ENCODE measurements around the gene BMPR1A. TPM values are rescaled to one million over a fixed set of nuclear protein-coding genes. Genes with fewer than 3 reads are reported as not detected.

The BMPR1A gene
- polyA plus RNA-seq, 1 experiment, result 21.4 TPM

GRCh38 chr10:86942441-86943315 is 186.3 kb downstream of the BMPR1A start:
- CTCF ChIA-PET, result interaction anchor here (0.9 to 15.4 kb wide), 3 partner anchors 9 to 255 kb away, joined by 3 to 346 read pairs (median 8); partner anchors contain the start of genes ADIRF, MMRN2 and SNCG
- TF ChIP-seq CTCF (IDR thresholded peaks at IDR 0.05; ENCODE audit: insufficient read depth, low read depth, low read length), result no peak
- Histone ChIP-seq H3K36me3 (ENCODE audit: control insufficient read depth, insufficient read depth, low read length) (no peaks in the 10 kb centered on the region), H3K4me3 (ENCODE audit: low read depth, low read length) (no peak overlapping the region), H3K27me3 (ENCODE audit: control insufficient read depth, insufficient read depth, low read length) (no peaks in the 10 kb centered on the region)
- POLR2A ChIA-PET, result interaction anchor here (0.5 kb wide), 1 partner anchor 25 kb away, joined by 8 read pairs; no protein-coding TSS in a partner anchor
- DNase-seq (ENCODE audit: low read depth), result no peak

GRCh38 chr10:86943316-86944030 is 187.1 kb downstream of the BMPR1A start:
- CTCF ChIA-PET, result interaction anchor here (1.9 to 15.4 kb wide), 2 partner anchors 18 to 255 kb away, joined by 8 to 346 read pairs; partner anchors contain the start of genes ADIRF, MMRN2 and SNCG
- Histone ChIP-seq H3K36me3 (ENCODE audit: control insufficient read depth, insufficient read depth, low read length) (no peaks in the 10 kb centered on the region), H3K27me3 (ENCODE audit: control insufficient read depth, insufficient read depth, low read length) (no peaks in the 10 kb centered on the region), H3K4me3 (ENCODE audit: low read depth, low read length) (no peak overlapping the region)
- TF ChIP-seq CTCF (IDR thresholded peaks at IDR 0.05; ENCODE audit: insufficient read depth, low read depth, low read length), result no peak
- POLR2A ChIA-PET, result interaction anchor here (0.5 kb wide), 1 partner anchor 25 kb away, joined by 8 read pairs; no protein-coding TSS in a partner anchor
- no peak for DNase-seq (ENCODE audit: low read depth)

GRCh38 chr10:86944031-86944419 is 187.6 kb downstream of the BMPR1A start:
- TF ChIP-seq CTCF (IDR thresholded peaks at IDR 0.05; ENCODE audit: insufficient read depth, low read depth, low read length), result no peak
- no peaks in the 10 kb centered on the region for H3K27me3 ChIP-seq (ENCODE audit: control insufficient read depth, insufficient read depth, low read length)
- H3K4me3 ChIP-seq (ENCODE audit: low read depth, low read length), result no peak overlapping the region
- H3K36me3 ChIP-seq (ENCODE audit: control insufficient read depth, insufficient read depth, low read length), result no peaks in the 10 kb centered on the region
- DNase-seq (ENCODE audit: low read depth), result no peak
- POLR2A ChIA-PET, result no interaction called here
- CTCF ChIA-PET, result interaction anchor here (1.9 to 15.4 kb wide), 2 partner anchors 18 to 256 kb away, joined by 8 to 346 read pairs; partner anchors contain the start of genes ADIRF, MMRN2 and SNCG

GRCh38 chr10:86944471-86944870 is 188.1 kb downstream of the BMPR1A start:
- no peaks in the 10 kb centered on the region for H3K36me3 ChIP-seq (ENCODE audit: control insufficient read depth, insufficient read depth, low read length)
- POLR2A ChIA-PET, result no interaction called here
- no peak overlapping the region for H3K4me3 ChIP-seq (ENCODE audit: low read depth, low read length)
- DNase-seq (ENCODE audit: low read depth), result no peak
- H3K27me3 ChIP-seq (ENCODE audit: control insufficient read depth, insufficient read depth, low read length), result no peaks in the 10 kb centered on the region
- TF ChIP-seq CTCF (IDR thresholded peaks at IDR 0.05; ENCODE audit: insufficient read depth, low read depth, low read length), result no peak
- CTCF ChIA-PET, result interaction anchor here (15.4 kb wide), 1 partner anchor 17 kb away, joined by 346 read pairs; the partner anchor contains the start of genes ADIRF, MMRN2 and SNCG

- no peak for TF ChIP-seq CTCF (IDR thresholded peaks at IDR 0.05; ENCODE audit: insufficient read depth, low read depth, low read length)
- Histone ChIP-seq H3K4me3 (ENCODE audit: low read depth, low read length) (no peak overlapping the region), H3K27me3 (ENCODE audit: control insufficient read depth, insufficient read depth, low read length) (no peaks in the 10 kb centered on the region), H3K36me3 (ENCODE audit: control insufficient read depth, insufficient read depth, low read length) (no peaks in the 10 kb centered on the region)
- POLR2A ChIA-PET, result no interaction called here
- CTCF ChIA-PET, result interaction anchor here (1.3 to 15.4 kb wide), 2 partner anchors 12 to 17 kb away, joined by 4 to 346 read pairs; partner anchors contain the start of genes ADIRF, MMRN2 and SNCG
- no peak for DNase-seq (ENCODE audit: low read depth)
Measured at GRCh38 chr10:86944907-86945306, 188.5 kb downstream of the BMPR1A start.
